Keratinocyte (primary cell): ENCODE data around the gene LPAR5.
A peak's percentile ranks its signal among the peaks of the same experiment; 100 is the strongest.

Experiments used
- EZH2 ChIP-seq: IDR thresholded peaks from one replicate; pipeline ENCODE4 v1.6.1; 2012; ENCODE audit warnings: inconsistent platforms, mild to moderate bottlenecking, low read length, moderate library complexity
- TF ChIP-seq, protein P1 (sequence below), 3 experiments: IDR thresholded peaks in 1 of 3; conservative IDR thresholded peaks in 1 of 3; optimal IDR thresholded peaks in 1 of 3; 2 replicates in 2 of 3; 3 replicates in 1 of 3; pipeline versions ENCODE3 to v1.5.1; 2011; ENCODE audit warnings: low read length in 3 of 3, mild to moderate bottlenecking in 3 of 3, moderate library complexity in 2 of 3, control low read depth in 1 of 3, inconsistent platforms in 1 of 3; ENCODE audit not compliant: insufficient read depth in 2 of 3; ENCODE audit errors: extremely low read depth in 1 of 3

GRCh38 chr12:6605421-6606330 is 30.1 kb downstream of the LPAR5 start:
- TF ChIP-seq, protein P1, sequence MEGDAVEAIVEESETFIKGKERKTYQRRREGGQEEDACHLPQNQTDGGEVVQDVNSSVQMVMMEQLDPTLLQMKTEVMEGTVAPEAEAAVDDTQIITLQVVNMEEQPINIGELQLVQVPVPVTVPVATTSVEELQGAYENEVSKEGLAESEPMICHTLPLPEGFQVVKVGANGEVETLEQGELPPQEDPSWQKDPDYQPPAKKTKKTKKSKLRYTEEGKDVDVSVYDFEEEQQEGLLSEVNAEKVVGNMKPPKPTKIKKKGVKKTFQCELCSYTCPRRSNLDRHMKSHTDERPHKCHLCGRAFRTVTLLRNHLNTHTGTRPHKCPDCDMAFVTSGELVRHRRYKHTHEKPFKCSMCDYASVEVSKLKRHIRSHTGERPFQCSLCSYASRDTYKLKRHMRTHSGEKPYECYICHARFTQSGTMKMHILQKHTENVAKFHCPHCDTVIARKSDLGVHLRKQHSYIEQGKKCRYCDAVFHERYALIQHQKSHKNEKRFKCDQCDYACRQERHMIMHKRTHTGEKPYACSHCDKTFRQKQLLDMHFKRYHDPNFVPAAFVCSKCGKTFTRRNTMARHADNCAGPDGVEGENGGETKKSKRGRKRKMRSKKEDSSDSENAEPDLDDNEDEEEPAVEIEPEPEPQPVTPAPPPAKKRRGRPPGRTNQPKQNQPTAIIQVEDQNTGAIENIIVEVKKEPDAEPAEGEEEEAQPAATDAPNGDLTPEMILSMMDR (optimal IDR thresholded peaks at IDR 0.05 in 1 of 3, IDR thresholded peaks at IDR 0.05 in 1 of 3, conservative IDR thresholded peaks at IDR 0.05 in 1 of 3; ENCODE audit: extremely low read depth in 1 of 3, insufficient read depth in 2 of 3, low read length in 3 of 3), result peak in 1 of 3 experiments; percentile 11
- TF ChIP-seq EZH2, result no peak
